Measurements from ENCODE around the gene KCNE3.

Gene KCNE3

GRCh38 chr11:74471668-74472429 is 4.5 kb upstream of the KCNE3 start:
- no peak for DNase-seq (ENCODE audit: low read depth in 2 of 3, low spot score in 1 of 3)

GRCh38 chr11:74471037-74471436 is 3.7 kb upstream of the KCNE3 start:
- no peak for DNase-seq (ENCODE audit: low read depth in 2 of 3, low spot score in 1 of 3)

GRCh38 chr11:74470526-74470925 is 3.2 kb upstream of the KCNE3 start:
- DNase-seq (ENCODE audit: low read depth in 2 of 3, low spot score in 1 of 3) = no peak

- DNase-seq (ENCODE audit: low read depth in 2 of 3, low spot score in 1 of 3) = no peak
Observed at GRCh38 chr11:74468936-74469335, 1.6 kb upstream of the KCNE3 start.

GRCh38 chr11:74468521-74468920 is 1.2 kb upstream of the KCNE3 start:
- DNase-seq (ENCODE audit: low read depth in 2 of 3, low spot score in 1 of 3) = no peak

- DNase-seq (ENCODE audit: low read depth in 2 of 3, low spot score in 1 of 3) = no peak
Observed at GRCh38 chr11:74468058-74468457, 709 bp upstream of the KCNE3 start.

GRCh38 chr11:74465291-74465708 is 2.0 kb downstream of the KCNE3 start:
- no peak for DNase-seq (ENCODE audit: low read depth in 2 of 3, low spot score in 1 of 3)

GRCh38 chr11:74464746-74465145 is 2.6 kb downstream of the KCNE3 start:
- no peak for DNase-seq (ENCODE audit: low read depth in 2 of 3, low spot score in 1 of 3)

- DNase-seq (ENCODE audit: low read depth in 2 of 3, low spot score in 1 of 3) = no peak
Observed at GRCh38 chr11:74463216-74463615, 4.1 kb downstream of the KCNE3 start.

- no peak for DNase-seq (ENCODE audit: low read depth in 2 of 3, low spot score in 1 of 3)
Observed at GRCh38 chr11:74462631-74463030, 4.7 kb downstream of the KCNE3 start.

GRCh38 chr11:74462009-74462408 is 5.3 kb downstream of the KCNE3 start:
- no peak for DNase-seq (ENCODE audit: low read depth in 2 of 3, low spot score in 1 of 3)

GRCh38 chr11:74460481-74461154 is 6.7 kb downstream of the KCNE3 start:
- DNase-seq (ENCODE audit: low read depth in 2 of 3, low spot score in 1 of 3) = no peak

GRCh38 chr11:74460065-74460464 is 7.3 kb downstream of the KCNE3 start:
- no peak for DNase-seq (ENCODE audit: low read depth in 2 of 3, low spot score in 1 of 3)

GRCh38 chr11:74459584-74459983 is 7.8 kb downstream of the KCNE3 start:
- DNase-seq (ENCODE audit: low read depth in 2 of 3, low spot score in 1 of 3) = no peak

- DNase-seq (ENCODE audit: low read depth in 2 of 3, low spot score in 1 of 3) = no peak
Observed at GRCh38 chr11:74457356-74457755, 10.0 kb downstream of the KCNE3 start.

- peak; percentile 48 to 62 (median 50) for DNase-seq (ENCODE audit: low read depth in 2 of 3, low spot score in 1 of 3)
Observed at GRCh38 chr11:74453373-74453975, 13.9 kb downstream of the KCNE3 start.

GRCh38 chr11:74452366-74452765 is 15.0 kb downstream of the KCNE3 start:
- DNase-seq (ENCODE audit: low read depth in 2 of 3, low spot score in 1 of 3) = no peak

- no peak for DNase-seq (ENCODE audit: low read depth in 2 of 3, low spot score in 1 of 3)
Observed at GRCh38 chr11:74450318-74450717, 17.0 kb downstream of the KCNE3 start.

GRCh38 chr11:74449369-74449931 is 17.9 kb downstream of the KCNE3 start:
- DNase-seq (ENCODE audit: low read depth in 2 of 3, low spot score in 1 of 3) = peak in 2 of 3 donors; percentile 5 to 58

GRCh38 chr11:74447720-74448119 is 19.6 kb downstream of the KCNE3 start:
- DNase-seq (ENCODE audit: low read depth in 2 of 3, low spot score in 1 of 3) = no peak

GRCh38 chr11:74446532-74446938 is 20.8 kb downstream of the KCNE3 start:
- no peak for DNase-seq (ENCODE audit: low read depth in 2 of 3, low spot score in 1 of 3)
